HG02588 (cell line): ENCODE data around the gene STRBP.

ENCODE experiments used
- ATAC-seq: cut with Tn5 transposase; IDR thresholded peaks from one replicate; pipeline ENCODE4 v1.9.1; 2021; ENCODE audit warnings: mild to moderate bottlenecking, moderate library complexity; ENCODE audit not compliant: unreplicated experiment

Gene STRBP

DNA sequence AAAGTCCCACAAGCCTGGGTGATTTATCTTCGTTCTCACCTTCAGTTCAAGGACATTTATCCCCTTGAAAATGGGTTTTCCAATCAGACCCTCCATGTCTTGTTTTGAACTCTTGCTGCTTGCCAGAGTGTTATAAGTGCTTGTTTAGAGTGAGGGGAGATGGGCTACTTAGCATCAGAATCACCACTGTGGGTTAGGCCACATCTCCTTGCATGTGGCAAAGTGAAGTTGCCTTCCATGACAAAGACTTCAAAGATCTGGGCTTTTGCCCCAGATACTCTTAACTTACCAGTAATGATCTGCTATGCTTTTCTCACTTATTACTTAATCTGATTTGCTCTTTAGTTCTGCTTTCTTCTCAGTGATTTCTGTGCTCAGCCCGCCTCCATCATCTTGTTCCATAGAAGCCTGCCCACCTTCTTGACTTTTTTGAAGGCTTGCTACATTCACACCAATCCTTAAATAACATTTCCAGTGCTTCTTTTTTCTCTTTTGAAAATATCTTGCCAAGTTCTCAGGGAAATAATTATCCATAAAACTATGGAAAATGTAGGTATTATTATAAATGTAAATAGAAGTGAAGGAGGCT lies 195.9 kb downstream of the STRBP start:
- ATAC-seq = no peak
